Iris pigment epithelial cell (primary cell): Measurements from ENCODE around the gene TMCC1.
"Not testable (repeated sequence)": the region's sequence is repeated elsewhere in the genome, so short reads cannot be mapped to it uniquely, and the experiment has no call there.

Source experiments
- DNase-seq: peaks from one replicate; pipeline ENCODE4 v3.0.0-alpha.2; 2011; ENCODE audit warnings: low read depth

The TMCC1 gene

DNA sequence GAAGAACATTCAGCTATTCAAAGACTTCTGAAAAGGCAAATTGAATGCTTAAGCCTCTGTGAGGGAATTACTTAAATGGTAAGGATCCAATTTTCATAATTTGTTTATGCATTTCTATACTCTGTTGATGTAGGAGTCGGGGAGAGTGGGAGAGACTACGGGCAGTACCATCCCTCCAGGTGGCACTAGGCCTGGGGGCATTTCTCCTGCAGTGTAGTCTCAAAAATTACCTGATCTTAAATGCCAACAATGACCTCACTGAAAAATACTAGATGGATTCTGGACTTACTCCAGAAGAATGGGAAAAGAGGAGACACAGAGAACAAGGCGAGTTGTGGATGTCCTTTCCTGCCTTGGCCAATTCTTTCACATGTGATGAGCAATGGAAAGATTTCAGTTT lies 209.2 kb downstream of the TMCC1 start:
- DNase-seq: no peak

DNA sequence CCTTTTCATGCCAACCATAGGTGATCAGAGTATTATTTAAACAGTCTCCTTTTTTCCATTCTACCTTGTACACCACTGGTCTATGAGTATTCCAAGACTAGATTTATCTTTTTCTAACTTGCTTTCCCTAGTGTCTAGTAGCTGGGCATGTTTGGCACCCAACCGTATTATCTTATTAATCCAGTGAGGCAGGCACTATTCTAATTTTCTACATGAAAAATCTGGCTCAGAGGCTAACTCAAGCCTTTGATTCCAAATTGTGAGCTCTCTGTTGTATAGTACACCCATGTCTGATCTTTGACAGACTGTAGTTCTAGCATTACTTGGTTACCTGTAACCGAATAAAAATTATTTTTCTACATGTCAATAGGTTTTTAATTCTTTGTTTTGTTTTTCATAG lies 210.3 kb downstream of the TMCC1 start:
- no peak for DNase-seq

DNA sequence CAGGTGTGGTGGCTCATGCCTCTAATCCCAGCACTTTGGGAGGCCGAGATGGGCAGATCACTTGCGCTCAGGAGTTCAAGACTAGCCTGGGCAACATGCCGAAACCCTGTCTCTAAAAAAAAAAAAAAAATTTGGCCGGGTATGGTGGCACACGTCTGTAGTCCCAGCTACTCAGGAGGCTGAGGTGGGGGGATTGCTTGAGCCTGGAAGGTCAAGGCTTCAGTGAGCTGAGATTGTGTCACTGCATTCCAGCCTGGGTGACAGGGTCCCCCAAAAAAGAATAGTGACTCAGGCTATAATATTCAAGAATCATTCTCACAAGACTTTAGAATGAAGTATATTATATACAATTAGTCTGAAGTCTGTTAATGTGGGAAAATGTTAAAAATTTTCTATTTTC lies 216.5 kb downstream of the TMCC1 start:
- no peak for DNase-seq

DNA sequence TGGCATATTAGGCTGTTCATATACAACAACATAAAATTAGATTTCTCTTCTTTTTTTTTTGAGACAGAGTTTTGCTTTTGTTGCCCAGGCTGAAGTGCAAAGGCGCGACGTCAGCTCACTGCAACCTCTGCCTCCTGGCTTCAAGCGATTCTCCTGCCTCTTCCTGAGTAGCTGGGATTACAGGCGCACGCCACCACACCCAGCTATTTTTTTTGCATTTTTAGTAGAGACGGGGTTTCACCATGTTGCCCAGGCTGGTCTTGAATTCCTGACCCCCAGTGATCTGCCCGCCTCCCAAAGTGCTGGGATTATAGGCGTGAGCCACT lies 218.8 kb downstream of the TMCC1 start:
- not testable (repeated sequence) for DNase-seq

DNA sequence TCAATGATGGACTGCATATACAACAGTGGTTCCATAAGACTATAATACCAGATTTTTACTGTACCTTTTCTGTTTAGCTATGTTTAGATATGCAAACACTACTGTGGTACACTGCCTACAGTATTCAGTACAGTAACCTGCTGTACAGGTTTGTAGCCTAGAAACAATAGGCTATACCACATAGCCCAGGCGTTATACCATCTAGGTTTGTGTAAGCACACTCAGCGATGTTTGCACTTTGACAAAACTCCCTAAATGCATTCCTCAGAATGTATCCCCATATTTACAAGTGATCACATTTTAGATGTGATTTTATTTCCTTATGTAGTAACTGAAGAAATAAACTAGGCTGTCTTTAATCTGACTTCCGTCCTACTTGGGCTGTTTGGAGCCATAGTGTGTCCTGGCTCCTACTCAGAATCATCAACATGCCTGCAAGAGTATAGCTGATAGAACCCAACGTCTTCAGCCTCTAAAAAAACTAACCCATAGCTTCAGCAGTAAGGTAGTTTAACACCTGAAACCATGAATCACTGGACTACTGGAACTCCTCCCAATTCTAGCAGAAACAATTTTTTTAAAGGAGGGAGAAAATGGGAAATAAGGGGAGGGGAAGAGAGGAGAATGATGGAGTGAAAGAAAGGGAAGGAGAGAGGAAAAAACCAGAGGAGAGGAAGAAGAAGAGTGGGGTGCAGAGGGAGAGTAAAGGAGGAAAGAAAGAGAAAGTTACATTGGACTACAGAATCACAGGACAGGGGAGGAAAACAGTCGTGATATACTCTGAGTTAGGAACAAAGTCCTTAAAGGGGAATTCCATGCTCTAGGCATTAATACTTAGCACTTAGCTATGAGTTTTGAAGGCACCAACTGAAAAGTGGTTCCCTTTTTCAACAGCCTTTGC lies 219.4 kb downstream of the TMCC1 start:
- no peak for DNase-seq

DNA sequence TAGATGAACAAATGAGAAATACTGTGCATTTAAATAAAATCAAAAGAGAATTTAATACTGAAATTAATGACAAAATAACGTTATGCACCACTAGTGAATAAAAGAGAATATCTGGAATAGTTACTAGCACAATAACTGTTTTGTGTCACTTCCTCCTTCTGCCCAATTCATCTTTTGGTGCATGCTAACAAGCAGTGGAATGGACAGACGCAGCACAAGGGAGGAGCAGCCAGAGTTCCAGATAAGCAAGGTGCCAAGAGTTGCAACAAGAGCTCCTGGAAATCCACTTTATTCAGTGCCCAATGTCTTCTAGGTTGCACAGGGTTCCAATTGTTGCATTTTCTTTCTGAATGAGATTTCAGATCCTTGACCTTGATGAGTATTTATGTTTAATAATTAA lies 220.5 kb downstream of the TMCC1 start:
- DNase-seq: no peak

DNA sequence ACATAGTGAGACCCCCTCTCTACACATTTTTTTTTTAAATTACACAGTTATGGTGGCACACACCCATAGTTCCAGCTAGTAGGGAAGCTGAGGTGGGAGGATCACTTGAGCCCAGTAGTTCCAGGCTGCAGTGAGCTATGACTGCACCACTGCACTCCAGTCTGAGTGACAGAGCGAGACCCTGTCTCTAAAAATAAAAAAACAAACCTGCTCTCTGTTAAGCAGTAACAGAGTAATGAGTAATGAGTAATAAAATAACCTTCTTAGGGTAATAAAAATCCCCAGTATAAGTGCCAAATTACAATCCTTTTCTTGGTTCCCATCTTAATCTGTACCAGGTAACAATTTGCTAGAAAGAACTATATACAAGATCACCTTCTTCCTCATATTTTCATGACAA lies 221.1 kb downstream of the TMCC1 start:
- no peak for DNase-seq

DNA sequence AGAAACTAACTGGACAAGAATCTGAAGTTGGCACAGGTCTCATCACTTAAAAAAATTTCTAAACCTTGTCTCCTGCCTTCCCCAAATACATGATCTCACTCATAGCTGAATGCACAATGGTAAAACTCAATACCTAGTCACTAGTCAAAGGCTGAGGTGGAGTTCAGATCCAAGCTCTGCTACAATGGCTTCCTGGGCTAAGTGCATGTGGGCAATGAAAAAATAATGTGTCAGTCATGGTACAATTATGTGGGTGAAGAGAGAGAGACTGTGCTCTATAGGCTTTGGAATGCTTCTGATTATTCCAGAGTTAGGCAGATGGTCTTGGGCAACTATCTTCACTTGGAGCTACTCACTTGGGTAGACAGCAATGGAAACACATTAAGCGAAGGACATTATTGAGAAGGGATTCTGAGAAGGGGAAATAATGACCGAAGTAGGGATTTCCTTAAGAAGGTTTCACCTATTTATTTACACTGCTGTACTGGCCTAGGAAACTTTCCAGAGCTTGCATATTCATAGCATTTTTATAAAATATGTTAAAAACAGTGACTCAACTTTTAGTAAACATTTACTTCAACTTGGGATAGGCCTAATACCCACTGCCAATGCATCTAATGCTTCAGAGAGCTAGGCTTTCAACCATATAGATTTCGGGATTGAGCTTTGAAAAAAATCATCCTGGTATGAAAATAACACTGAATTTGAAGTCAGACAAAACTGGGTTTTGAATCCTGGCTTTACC lies 228.3 kb downstream of the TMCC1 start:
- peak; percentile 58 for DNase-seq

DNA sequence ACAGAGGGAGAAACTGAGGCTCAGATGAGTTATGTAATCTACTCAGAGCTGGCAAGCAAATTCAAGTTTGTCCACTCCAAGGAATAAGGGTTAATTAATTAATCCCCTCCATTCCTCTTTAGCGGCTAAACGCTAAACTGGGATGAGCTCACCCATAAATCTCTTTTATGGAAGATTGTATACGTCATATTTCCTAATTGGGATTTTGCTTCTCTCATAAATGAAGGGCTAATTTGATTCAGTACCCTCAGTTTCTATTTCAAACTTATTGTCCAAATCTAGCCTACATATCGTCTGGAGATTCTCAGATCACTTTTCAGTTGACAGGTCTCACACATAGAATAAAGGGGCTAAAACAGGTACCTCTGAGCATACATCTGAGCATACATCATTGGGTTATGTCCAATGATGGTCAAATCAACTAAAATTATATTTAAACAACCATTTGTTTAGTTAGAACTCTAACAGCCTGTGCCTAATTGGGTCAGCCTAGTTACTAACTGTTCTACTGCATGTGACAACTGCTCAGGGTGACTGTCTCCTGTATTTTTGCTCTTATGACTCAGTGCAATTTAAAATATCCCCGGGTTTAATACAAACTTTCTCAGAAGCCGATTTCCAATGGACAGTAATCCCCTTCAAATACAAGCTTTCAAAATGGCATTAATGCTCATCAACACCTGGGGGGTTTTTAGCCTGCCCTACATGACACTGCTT lies 229.4 kb downstream of the TMCC1 start:
- no peak for DNase-seq

DNA sequence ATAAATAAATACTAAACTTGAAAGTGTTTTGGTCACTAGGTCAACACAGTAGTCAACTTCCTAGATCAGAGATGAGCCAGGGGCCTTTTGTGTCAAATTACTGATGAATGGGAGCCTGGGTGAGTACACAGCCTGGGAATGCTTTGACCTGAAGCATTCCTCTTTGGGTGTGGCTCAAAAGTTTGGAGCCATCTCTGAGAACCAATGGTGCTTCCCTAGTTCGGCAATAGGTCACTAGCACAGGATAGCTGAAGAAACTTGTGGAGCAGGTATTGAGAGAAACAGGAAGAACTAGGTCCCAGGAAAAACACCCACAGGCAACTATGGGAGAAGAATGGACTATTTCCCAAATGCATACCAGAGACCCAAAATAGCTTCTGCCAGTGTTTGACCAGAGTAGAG lies 230.5 kb downstream of the TMCC1 start:
- DNase-seq: no peak

DNA sequence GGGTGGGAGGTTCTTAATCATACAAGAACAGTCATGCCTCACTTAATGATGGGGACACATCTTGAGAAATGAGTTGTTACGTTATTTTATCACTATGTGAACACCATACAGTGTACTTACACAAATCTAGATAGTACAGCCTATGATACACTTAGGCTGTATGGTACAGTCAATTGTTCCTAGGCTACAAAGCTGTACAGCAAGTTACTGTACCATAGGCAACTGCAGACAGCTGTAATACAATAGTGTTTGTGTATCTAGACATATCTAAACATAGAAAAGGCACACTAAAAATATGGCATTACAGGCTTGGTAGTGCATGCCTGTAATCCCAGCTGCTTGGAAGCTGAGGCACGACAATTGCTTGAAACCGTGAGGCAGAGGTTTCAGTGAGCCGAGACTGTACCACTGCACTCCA lies 231.3 kb downstream of the TMCC1 start:
- no peak for DNase-seq

DNA sequence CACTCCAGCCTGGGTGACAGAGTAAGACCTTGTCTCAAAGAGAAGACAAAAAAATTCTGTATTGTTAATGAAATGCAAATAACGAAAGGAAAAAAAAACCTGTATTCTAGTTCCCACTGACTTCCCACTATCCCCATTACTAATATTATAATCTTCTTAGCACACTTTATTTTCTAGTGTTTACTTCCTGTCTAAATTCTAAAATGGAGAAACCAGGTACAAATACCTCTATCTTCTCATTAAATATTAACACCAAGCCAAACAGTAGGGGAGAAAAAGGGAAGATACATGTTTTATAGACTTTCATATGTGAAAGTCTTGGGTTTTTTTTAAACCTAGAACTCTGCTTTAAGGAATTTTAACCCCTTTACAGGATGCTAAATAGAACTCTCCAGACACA lies 231.7 kb downstream of the TMCC1 start:
- no peak for DNase-seq

DNA sequence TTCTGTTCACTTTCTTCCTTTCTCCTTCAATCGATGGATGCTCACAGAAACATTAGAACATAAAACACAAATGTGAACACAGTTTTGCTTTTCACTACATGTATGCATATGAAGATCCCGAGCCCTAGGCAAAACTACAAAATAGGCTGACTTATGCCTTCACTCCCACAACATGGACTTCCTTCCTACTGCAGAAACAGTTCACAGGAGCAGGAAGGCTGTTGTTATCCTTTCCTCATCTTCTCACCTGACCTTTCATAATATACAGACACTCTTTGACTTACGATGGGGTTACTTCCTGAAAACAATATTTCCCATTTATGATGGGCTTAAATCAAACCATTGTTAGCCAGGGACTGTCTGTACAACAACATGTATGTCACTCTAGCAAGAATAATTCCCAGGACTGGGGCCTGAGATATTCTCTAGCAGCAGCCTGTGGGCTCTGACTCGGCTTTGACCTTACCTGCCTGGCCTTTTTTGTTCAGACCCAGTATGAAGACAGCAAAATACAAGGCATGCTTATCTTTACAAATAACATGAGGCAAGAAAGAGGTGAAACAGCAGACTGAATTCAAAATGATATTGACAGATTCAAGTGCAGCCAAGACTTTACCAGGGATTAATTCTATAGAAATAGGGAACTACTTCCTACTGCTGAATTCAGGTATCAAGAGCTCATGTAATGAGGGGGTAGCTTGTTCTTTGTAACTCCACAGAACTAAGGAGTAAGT lies 235.2 kb downstream of the TMCC1 start:
- no peak for DNase-seq

DNA sequence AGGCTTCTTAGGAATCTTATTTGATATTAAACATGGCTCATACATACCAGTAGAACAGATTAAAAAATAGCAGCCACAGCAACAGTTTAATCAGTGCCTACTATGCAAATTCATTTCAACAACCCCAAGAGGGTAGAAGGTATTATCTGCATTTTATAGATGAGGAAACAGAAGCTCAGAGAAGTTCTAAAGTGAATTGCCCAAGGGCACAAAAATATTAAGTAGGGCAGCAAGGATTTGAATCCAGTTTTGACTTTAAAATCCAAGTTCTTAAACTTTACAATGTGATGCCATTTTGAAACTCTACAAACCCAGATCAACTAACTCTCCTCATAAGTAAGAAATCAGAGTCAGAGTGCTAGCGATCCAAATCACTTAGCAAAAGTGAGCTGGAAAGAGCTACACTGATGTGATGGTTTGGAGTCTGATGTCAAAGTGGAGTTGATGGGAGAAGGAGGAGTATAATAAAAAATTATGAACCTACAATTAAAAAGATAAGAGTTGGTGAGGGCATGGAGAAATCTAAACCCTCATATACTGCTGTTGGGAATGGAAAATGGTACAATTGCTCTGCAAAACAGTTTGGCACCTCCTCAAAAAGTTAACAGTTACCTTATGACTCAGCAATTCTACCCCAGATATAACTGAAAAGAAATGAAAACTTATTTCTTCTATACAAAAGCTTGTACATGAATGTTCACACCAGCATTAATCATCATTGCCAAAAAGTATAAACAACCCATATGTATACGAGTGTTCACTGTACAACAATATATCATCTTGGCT lies 236.1 kb downstream of the TMCC1 start:
- DNase-seq: peak; percentile 42

DNA sequence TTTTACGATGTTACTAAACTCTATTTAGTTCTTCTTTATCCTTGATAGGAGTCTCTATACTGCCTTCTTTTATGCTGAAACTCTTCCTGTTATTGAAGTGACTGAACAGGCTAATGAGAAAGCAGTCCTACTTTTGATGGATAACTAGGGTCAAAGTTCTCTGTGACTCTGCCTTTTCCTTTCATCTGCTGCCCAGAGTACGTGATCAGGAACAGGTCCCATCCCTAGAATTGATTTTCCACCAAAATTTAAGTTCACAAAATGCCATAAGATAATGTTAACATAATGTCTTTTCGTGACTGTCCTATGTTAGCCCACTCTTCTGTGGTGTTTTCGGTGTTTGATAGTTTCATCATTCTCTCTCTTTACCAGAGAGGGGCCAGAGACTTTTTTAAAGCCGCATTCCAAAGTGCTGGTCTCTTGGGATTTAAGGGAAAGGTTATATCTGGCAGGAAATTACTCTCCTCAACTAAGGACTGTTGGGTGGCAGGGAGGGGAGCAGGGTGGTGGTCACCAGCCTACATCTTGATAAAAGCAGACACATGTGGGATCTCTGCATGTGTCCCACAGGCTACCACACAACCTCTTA lies 236.8 kb downstream of the TMCC1 start:
- DNase-seq: no peak

DNA sequence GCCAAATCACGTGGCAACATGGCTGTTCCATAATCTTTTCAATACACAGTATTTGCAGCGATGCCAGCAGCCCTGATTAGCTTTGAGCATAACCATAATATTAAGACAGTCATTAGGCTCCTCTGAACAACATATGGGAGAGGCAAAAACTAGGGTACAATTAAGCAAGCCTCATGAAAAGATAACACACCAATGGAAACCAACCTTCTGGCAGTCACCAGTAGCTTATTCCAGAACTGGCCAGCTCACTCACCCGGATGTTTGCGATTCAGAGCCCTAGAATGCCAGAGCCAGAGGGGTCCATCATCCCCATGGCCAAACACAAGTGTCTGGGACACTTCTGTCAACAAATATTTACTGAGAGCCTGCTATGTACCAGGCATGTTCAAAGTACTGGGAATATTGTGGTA lies 238.2 kb downstream of the TMCC1 start:
- no peak for DNase-seq

DNA sequence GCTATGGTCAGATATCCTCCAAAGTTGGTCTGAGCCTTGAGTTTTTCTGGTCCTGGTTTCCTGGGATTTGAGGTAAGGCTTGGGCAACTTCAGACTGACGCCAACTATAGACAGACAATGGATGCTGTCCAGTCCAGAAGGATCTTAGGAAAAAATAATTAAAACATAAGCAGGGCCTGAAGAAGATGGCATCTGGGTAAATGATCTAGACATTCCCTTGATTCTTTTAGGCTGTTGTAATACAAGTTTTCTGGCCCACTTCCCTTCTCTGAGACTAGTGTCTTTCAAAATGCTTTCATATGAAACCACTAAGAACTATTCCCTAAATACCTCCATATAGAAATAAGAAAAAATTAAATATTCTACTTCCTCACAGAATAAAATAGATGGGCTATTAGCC lies 239.4 kb downstream of the TMCC1 start:
- peak; percentile 83 for DNase-seq

DNA sequence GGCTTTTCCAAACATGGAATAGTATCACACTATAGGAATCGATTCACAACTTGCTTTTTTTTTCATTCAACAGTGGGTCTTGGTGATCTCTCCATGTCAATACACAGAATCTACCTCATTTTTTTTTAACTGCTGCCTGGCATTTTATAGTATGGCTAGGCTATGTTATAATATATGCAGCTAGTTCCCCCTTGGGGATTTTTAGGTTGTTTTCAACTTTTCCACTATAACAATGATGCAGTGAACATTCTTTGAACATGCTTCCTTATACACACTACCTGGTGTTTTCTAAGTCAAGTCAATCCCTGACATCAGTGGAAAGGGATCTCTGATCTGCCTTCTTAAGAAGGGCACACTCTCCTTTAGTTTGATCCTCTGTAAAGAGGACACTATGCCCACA lies 240.5 kb downstream of the TMCC1 start:
- no peak for DNase-seq

DNA sequence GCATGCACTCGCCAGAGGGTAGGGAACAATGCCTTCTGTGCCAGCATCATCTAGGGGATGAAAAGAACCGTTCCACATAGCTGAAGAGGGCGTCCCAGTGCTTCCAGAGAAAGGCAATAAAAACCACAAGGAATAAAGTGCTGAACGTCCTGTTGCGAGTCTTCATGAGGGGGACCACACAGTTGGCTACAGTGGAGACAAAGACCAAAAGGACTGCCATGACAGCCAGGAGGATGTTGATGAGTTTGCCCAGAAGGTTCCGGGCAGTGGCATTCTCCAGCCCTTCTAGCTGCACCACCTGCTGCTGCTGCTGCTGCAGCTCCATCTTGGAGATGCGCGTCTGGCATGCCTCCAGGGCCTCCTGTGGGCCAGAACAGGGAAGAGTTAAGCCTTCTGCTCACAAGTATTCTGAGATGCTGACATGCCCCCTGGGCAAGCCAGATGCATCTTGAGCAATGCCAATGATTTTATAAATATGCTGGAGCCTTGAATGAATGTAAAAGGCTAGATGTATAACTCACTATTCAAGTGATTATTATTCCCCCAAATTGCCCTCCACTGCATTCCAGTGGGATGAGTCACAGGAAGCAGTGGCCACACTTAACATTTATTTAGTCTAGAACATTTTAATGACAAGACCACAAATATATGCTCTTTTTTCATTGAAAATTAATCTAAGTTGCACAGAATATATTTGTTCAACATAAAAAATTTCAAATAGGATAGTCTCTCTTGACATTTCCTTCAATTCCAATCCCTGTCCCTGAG lies 241.9 kb downstream of the TMCC1 start:
- DNase-seq: peak; percentile 83

DNA sequence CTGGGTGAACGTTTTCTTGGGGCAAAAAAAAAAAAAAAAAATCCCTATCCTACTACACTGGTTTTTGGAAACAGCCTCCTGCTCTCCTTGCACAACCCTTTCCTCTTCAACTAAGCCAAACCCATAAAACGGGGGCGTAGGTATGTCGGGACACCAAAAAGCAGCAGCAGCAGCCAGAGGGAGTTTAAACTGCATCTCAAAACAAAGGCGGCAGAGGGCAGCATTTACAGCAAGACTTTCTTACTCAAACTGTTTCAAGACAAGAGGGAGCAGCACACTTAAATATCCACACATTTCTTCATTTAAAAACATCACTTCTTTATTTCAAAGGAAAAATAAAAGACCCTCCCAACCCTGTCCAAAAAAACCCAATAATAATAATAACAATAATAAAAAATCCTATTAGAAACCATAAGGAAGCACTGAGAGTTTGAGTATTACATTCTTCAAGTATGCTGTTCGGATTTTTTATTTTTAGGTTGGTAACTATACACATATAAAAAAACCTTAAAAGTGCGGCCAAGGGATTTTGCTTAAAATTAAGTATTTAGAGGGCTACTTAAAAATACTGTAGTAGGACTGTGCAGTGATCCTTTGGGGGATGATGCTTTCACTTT lies 243.1 kb downstream of the TMCC1 start:
- DNase-seq: peak; percentile 81
